GM21786 (cell line): ENCODE measurements around the gene NEGR1.
A peak's percentile ranks its signal among the peaks of the same experiment; 100 is the strongest.

Experiments used
- ATAC-seq: cut with Tn5 transposase; IDR thresholded peaks from one replicate; pipeline ENCODE4 v1.9.1; 2021; ENCODE audit not compliant: unreplicated experiment

NEGR1 gene

GRCh38 chr1:72050551-72050950 lies 231.8 kb downstream of the NEGR1 start:
- ATAC-seq = no peak

DNA sequence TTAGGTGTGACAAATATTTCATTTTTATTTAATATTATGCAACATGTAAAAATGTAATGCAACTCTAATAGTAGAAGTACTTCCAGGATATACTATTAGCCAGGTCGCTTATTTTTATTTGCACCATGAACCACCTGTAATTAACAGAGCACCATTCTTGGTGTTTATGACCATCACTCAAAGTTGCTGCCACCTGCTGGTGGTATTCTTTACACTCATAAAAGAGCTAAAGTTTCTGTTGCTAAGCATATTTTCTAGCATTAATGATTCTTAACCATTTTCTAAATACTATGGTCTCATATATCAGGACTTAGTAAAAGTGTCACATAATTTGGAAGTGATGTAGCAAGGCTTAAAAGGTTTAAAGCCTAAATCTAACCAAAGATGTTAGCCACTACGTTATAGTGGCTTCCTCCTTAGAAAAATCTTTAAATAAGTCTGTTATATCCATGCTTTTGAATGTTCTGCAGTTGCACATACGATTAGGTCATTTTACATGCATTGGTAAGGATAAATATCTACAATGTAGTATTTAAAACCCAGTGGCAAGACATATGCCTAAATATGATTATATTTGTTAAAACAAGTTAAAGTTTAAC lies 244.5 kb downstream of the NEGR1 start:
- peak; percentile 68 for ATAC-seq

DNA sequence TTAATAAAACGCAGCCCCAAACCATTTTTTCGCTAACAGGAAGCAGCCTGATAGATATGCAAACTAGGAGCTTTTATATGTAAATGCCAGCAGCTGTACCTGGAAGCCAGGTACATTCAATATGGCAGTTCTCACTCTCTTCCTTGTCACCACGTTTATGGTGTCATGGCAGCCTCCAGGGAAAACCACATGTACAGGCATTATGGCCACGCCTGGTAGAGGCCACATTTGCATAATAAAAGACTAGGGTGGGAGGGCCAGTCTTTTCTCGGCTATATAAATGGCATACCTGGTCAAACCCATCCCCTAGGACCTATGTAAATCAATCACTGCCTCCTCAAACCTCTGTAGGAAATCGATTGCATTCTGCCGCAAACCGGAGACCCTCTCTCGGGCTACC lies 247.5 kb downstream of the NEGR1 start:
- no peak for ATAC-seq

DNA sequence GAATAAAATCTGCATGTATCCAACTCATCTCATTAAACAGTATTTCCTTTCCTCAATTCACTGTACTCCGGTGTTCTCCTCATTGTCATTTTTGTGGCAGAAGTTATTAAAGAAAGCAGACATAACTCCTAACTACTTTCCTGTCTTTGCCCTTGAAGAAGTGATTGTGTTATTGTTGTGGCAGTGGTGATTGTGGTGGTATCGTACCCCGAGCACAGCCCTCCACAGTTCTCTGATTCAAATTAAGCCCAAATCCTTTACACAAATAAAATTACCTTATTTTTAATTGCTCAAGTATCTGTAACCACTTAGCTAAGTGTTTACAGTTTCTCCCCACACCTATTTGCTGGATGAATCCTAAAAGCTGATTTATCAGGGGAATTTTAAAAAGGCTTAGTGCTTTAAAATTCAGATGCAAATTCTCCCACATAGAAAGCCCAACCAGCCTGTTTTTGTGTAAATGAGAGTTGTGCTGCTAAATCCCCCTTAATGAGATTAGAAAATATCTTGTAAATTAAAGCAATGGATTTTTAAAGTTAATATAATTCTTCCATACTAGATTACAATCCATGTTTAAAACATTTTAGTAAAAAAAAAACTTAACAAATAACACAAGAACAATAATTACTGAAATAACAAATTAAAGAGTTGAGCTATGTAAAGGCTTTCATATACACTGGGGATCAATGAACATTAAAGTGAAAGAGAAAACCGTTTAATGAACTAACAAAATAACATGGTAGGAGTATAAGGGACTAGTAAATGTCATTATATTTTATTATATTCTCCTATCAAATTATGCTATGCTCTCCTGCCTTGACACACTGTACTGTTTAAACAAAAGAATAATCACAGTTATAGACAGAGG lies 259.0 kb downstream of the NEGR1 start:
- ATAC-seq = no peak

- no peak for ATAC-seq
Measured at GRCh38 chr1:72018562-72018961, 263.8 kb downstream of the NEGR1 start.

GRCh38 chr1:72015006-72015405 lies 267.3 kb downstream of the NEGR1 start:
- ATAC-seq = no peak

GRCh38 chr1:72013161-72013560 lies 269.2 kb downstream of the NEGR1 start:
- no peak for ATAC-seq

- no peak for ATAC-seq
Measured at GRCh38 chr1:72011721-72012120, 270.6 kb downstream of the NEGR1 start.

- peak; percentile 46 for ATAC-seq
Measured at GRCh38 chr1:72010094-72010431, 272.3 kb downstream of the NEGR1 start.

GRCh38 chr1:72009173-72010093 lies 272.9 kb downstream of the NEGR1 start:
- ATAC-seq = no peak

DNA sequence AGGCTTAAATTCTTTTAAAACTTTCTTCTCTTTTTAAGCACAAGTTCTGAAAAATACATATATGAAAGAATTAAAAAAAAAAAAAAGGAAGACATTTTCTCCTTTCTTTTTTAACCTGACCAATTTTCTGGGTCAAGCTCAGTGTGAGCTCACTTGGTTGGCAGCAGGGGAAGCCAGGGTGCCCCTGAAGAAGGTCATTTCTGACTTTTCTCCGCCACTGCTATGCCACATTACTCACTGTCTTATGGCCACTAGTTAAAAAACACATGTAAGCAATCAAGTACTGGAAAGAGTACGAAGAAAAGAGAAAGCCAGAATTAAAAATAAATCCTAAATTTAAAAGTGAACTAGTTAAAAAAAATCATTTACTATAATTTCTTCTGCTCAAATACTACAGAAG lies 275.0 kb downstream of the NEGR1 start:
- no peak for ATAC-seq

DNA sequence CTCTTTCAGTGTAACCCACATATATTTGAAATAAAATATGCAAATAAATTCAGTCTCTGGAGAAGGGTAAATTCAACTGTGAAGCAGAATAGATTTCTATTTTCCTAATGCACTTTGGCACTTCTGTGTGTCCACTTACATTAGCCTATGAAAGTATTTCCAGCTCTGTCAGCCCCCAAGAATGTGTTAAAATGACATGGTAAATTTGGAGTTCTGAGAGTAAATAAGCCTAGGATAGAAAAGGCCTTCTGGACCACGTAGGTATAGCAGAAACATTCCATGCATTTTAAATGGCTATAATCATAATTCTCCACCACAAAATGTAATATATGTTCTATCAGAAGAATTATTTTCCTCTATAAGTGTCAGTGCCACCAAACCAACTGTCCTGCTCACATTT lies 276.2 kb downstream of the NEGR1 start:
- ATAC-seq = no peak

DNA sequence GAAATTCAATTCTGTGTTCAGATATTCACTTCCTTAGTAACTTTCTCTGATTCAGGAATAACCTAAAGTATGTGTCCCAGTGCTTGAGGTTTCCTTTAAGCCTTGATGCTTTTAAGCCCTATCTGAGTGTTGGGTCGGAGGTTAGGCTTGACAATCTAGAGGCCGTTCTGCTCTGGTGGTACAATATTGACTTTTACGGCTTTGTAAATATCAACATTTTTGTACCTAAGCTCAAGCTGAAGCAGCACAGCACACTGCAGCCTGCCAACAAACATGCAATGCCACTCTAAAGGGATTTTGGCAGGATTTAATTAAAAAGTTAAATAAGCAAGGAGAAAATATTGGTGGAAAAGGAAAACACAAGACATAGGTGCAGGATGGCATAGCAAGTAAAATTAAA lies 279.2 kb downstream of the NEGR1 start:
- ATAC-seq = no peak

GRCh38 chr1:72000809-72001208 lies 281.5 kb downstream of the NEGR1 start:
- ATAC-seq = no peak

DNA sequence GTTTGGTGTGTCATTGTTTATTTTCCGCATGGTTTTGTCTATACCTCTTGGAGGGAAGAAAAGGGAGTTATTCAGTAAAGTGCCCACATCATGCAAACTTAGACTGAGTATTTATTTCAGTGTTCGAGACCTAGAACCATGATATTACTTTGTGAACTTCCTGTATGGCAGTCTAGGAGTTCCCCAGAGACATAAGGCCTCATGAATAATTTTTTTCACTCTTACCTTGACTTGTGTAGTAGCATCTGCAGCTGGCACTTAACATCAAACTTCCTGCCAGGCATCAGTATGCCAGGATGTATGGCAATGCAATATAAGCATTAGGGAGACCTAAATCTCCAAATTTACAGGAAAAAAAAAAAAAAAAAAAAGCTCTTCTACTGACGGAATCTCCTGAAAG lies 287.7 kb downstream of the NEGR1 start:
- no peak for ATAC-seq

DNA sequence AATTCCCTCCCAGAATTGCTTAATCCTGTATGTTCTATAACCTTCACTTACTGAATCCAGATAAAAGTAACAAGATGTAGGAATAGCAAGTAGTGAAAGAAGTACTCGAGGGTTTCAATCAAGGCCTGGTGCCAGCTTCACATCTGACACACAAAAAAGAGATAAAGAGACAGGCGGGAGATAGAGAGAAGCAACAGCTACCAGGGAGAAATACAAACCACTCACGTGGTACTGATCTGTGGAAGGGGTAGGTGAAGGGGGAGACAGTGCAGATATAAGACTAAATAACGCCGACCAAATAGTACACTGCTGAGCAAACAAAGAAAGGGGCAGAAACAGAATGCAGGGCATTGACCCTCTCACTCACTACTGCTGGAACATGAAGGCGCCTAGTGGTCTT lies 295.2 kb downstream of the NEGR1 start:
- ATAC-seq = no peak

DNA sequence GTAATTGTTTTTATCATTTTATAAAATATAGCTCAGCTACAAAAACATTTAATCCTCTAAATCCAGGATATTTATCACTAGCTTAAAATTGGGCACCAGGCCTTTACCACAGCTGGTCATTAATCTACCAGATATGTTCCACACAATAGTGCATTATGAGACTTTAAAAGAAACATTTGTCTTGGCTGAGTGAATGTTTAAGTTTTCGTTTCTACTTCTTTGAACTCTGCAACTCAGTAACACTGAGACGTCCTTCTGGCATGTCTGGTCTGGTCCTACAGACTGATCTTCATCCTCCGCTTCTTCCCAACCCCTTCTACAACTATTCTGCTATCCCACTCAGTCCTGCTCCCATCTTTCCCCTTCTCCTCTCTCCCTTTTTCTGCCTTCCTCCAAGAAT lies 296.2 kb downstream of the NEGR1 start:
- ATAC-seq = no peak

DNA sequence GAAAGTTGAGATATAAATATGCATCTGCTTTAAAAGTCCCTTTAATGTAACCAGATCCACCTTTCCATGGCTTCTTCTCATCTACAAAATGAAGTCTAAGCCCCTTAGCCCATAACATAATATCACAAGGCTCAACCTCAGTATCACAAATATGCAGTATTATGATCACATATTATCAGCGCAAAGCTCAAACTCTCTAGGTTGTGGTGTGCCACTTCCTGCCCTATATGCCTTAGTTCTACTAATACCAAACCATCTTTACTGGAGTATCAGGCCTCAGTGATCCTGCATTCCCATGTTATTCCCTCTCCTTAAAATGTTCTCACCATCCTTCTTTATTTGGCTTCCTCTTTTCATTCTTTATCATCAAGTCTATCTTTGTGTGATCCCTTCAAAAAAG lies 301.8 kb downstream of the NEGR1 start:
- no peak for ATAC-seq

DNA sequence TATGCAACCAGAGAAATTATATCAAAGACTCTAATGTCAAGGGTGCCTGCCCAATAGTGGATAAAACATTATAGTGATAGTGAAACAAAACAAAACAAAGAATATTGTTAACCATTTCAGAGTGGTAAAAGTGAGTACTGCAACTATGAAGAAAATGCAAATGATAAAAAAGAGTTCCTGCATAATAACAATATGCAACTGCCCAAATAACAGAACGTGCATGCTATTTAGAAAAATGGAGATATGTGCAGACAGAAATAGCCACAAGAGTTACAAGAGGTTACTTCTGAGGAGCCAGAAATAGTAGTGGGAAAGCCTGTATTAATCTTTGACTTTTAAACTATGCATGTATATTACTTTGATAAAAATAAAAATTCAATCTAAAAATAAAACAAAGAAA lies 302.5 kb downstream of the NEGR1 start:
- ATAC-seq = no peak

- peak; percentile 94 for ATAC-seq
Measured at GRCh38 chr1:71967670-71968069, 314.7 kb downstream of the NEGR1 start.

DNA sequence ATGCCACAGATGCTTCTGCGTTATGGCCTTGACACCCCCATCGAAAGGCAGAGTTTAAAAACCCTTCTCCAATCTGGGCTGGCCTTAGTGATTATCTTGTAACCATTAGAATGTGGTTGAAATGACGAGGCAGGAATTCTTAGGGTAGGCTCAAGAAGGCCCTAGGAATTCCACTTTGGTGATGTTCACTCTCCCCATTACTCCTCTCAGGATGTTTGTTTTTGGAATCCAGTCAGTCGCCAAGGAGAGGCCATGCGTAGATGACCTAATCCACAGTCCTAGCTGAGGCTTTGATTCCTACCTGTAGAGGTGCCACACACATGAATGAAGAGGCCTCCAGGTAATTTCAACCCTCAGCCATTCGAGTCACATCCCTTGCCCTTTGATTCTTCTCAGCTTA lies 318.2 kb downstream of the NEGR1 start:
- ATAC-seq = no peak
